ENCODE measurements around the gene ZNRD2.

GRCh38 chr11:65616575-65617001 lies 46.3 kb downstream of the ZNRD2 start:
- no peak for TF ChIP-seq REST (IDR thresholded peaks at IDR 0.05; ENCODE audit: low read depth)
- TF ChIP-seq CTCF (IDR thresholded peaks at IDR 0.05 in 2 of 3, conservative IDR thresholded peaks at IDR 0.05 in 1 of 3; ENCODE audit: borderline replicate concordance in 1 of 3, insufficient read depth in 1 of 3, low read depth in 2 of 3, low read length in 2 of 3) = no peak
- TF ChIP-seq POLR2A (IDR thresholded peaks at IDR 0.05; ENCODE audit: borderline replicate concordance, extremely low read depth, insufficient read depth, insufficient read length) = no peak
- no peak for TF ChIP-seq ZNF274 (IDR thresholded peaks at IDR 0.05; ENCODE audit: low read depth, low read length)
